GM12878 (cell line): ENCODE data around the gene PPP2R3C. TPM values are rescaled to one million over a fixed set of nuclear protein-coding genes. Genes with fewer than 3 reads are reported as not detected.

Experiments used
- ATAC-seq: fragments of 200-7000 bp; cut with Tn5 transposase; 3 replicates; pipeline ENCODE4 v1.9.1; 2020; ENCODE audit warnings: mild to moderate bottlenecking, moderate library complexity
- BruUV-seq: library from RNA; stranded (reverse); fragments of 400-500 nt; replicated peaks from 2 replicates; lab custom pipeline; 2021; lab: Mats Ljungman, UMichigan
- CTCF ChIA-PET: fragments of 300-600 bp; sonication (Branson Sonifier 250); formaldehyde crosslinking; extraction: SDS; loops from one replicate; lab custom pipeline; 2021; ENCODE audit warnings: inconsistent platforms; lab: Yijun Ruan, JAX
- POLR2A ChIA-PET: fragments of 350-600 bp; formaldehyde crosslinking; extraction: SDS; loops from one replicate; lab custom pipeline; 2021; ENCODE audit warnings: inconsistent platforms; lab: Charles Lee
- RAD21 ChIA-PET: fragments of 300-600 bp; sonication (Branson Sonifier 250); formaldehyde crosslinking; loops from one replicate; lab custom pipeline; 2023; ENCODE audit warnings: antibody characterized with exemption; ENCODE audit not compliant: unreplicated experiment; lab: Charles Lee
- SMC1A ChIA-PET: fragments of 300-600 bp; sonication (Branson Sonifier 250); formaldehyde crosslinking; loops from one replicate; lab custom pipeline; 2023; ENCODE audit not compliant: unreplicated experiment, uncharacterized antibody; lab: Charles Lee
- DNase-seq: peaks from one replicate; pipeline ENCODE4 v3.0.0-alpha.2; 2011; ENCODE audit warnings: low read depth, low spot score
- FAIRE-seq: peaks from 3 replicates; lab custom pipeline; 2011; peaks lifted over from hg19 to GRCh38; lab: Jason Lieb, UNC
- H2AFZ ChIP-seq: 2 replicates; pipeline ENCODE4 v1.6.0; 2011; ENCODE audit warnings: low read depth, low read length, control low read depth; ENCODE audit not compliant: control insufficient read depth
- H3K27ac ChIP-seq: 2 replicates; pipeline ENCODE4 v1.5.1; 2011; ENCODE audit warnings: control low read depth; ENCODE audit not compliant: control insufficient read depth, insufficient read depth
- H3K27me3 ChIP-seq, 2 experiments: replicated peaks in 1 of 2; 2 replicates each; pipeline versions ENCODE4 v1.6.0 to v1.6.1; 2011; ENCODE audit warnings: low read length in 1 of 2; ENCODE audit not compliant: control insufficient read depth in 2 of 2, insufficient read depth in 2 of 2
- H3K36me3 ChIP-seq, 2 experiments: 2 replicates each; pipeline ENCODE4 v1.5.1; 2011; ENCODE audit warnings: low read length in 1 of 2; ENCODE audit not compliant: control insufficient read depth in 2 of 2, insufficient read depth in 2 of 2
- H3K4me1 ChIP-seq: 2 replicates; pipeline ENCODE4 v1.6.1; 2011; ENCODE audit warnings: mild to moderate bottlenecking, low read length, moderate library complexity, mixed read lengths; ENCODE audit not compliant: control insufficient read depth, insufficient read depth
- H3K4me2 ChIP-seq: 2 replicates; pipeline ENCODE4 v1.6.0; 2011; ENCODE audit warnings: control low read depth; ENCODE audit not compliant: control insufficient read depth, insufficient read depth
- H3K4me3 ChIP-seq: fragments of 200-600 bp; sonication (generic); 2 replicates; pipeline ENCODE4 v1.5.1; 2016
- H3K79me2 ChIP-seq: 2 replicates; pipeline ENCODE4 v1.6.0; 2011; ENCODE audit warnings: low read length; ENCODE audit not compliant: control insufficient read depth, insufficient read depth
- H3K9ac ChIP-seq: 2 replicates; pipeline ENCODE4 v1.8.0; 2011; ENCODE audit warnings: low read length, control low read depth, mixed read lengths; ENCODE audit not compliant: control insufficient read depth, insufficient read depth
- H3K9me3 ChIP-seq: replicated peaks from 3 replicates; pipeline ENCODE4 v1.5.1; 2011; ENCODE audit warnings: mild to moderate bottlenecking, low read length; ENCODE audit not compliant: control insufficient read depth, insufficient read depth
- H4K20me1 ChIP-seq: 2 replicates; pipeline ENCODE4 v1.6.0; 2011; ENCODE audit not compliant: control insufficient read depth, insufficient read depth
- BRCA1 ChIP-seq: IDR thresholded peaks from 2 replicates; pipeline ENCODE4 v1.6.1; 2011; ENCODE audit warnings: low read depth, low read length, improper control_type of control experiment
- CBFB ChIP-seq: IDR thresholded peaks from 2 replicates; pipeline ENCODE4 v1.6.1; 2016; ENCODE audit warnings: antibody characterized with exemption, low read depth
- CREB1 ChIP-seq: IDR thresholded peaks from 2 replicates; pipeline ENCODE4 v1.6.1; 2012; ENCODE audit warnings: low read depth, mild to moderate bottlenecking, inconsistent platforms
- HDAC2 ChIP-seq: fragments of 200-600 bp; sonication (generic); IDR thresholded peaks from 2 replicates; pipeline ENCODE4 v1.6.1; 2017
- KAT2A ChIP-seq: conservative IDR thresholded peaks from 2 replicates; pipeline ENCODE4 v1.6.1; 2011; ENCODE audit warnings: low read depth, low read length; ENCODE audit not compliant: control insufficient read depth
- RB1 ChIP-seq: fragments of 450-650 bp; formaldehyde crosslinking; IDR thresholded peaks from 2 replicates; pipeline ENCODE4 v1.6.1; 2017; ENCODE audit warnings: mild to moderate bottlenecking, borderline replicate concordance
- SMARCA5 ChIP-seq: fragments of 450-650 bp; IDR thresholded peaks from 2 replicates; pipeline ENCODE4 v1.6.1; 2017; ENCODE audit warnings: mild to moderate bottlenecking
- SMC3 ChIP-seq: IDR thresholded peaks from 2 replicates; pipeline ENCODE4 v1.6.1; 2011; ENCODE audit warnings: low read length, improper control_type of control experiment, borderline replicate concordance
- SREBF1 ChIP-seq: IDR thresholded peaks from 2 replicates; pipeline ENCODE4 v1.6.1; 2012; ENCODE audit warnings: mild to moderate bottlenecking, low read length
- WRNIP1 ChIP-seq: IDR thresholded peaks from 2 replicates; pipeline ENCODE4 v1.6.1; 2011; ENCODE audit warnings: low read depth, low read length, improper control_type of control experiment, borderline replicate concordance
- WGBS: methylation state at CpG from one replicate; pipeline ENCODE4 v1.1.6; 2016; ENCODE audit warnings: low lambda C conversion rate; ENCODE audit not compliant: insufficient replicate concordance, insufficient coverage; ENCODE audit errors: missing lambda C conversion rate; 5-methylcytosine and 5-hydroxymethylcytosine counted together
- in situ Hi-C: fragments of 300-500 bp; cut with MboI; formaldehyde crosslinking; loops from 9 replicates; pipeline ENCODE4 v1.14.3; 2018; ENCODE audit warnings: mixed read lengths
- intact Hi-C: fragments of 100-400 bp; cut with micrococcal nuclease; formaldehyde crosslinking; loops from one replicate; pipeline ENCODE4 v1.14.2; 2022; ENCODE audit not compliant: unreplicated experiment
- polyA plus RNA-seq, 11 experiments: library from polyadenylated mRNA; depleted of rRNA in 4 of 11; unstranded in 6 of 11; stranded (reverse) in 5 of 11; fragments of >200 nt; fragmentation: Nextera tagmentation in 4 of 11; fragmentation: Illumina TruSeq in 1 of 11; extraction: Ambion mirVana in 4 of 11; extraction: Trizol in 1 of 11; gene quantifications; 1 replicate in 1 of 11; 2 replicates in 10 of 11; pipeline versions ENCODE4 v1.2.1 to v1.2.3, GENCODE V29; 2011 to 2016; ENCODE audit warnings: inconsistent platforms in 2 of 11, missing spikeins in 2 of 11, low read depth in 1 of 11
- total RNA-seq, 4 experiments: library from RNA; depleted of rRNA in 3 of 4; stranded (reverse); fragments of >200 nt in 3 of 4; fragmentation: Illumina TruSeq in 1 of 4; extraction: Trizol in 1 of 4; gene quantifications; 2 replicates each; pipeline versions ENCODE4 v1.2.1 to v1.2.3, GENCODE V29; 2013 to 2021
- TF ChIP-seq, protein P1 (sequence below): fragments of 150-350 bp; IDR thresholded peaks from 2 replicates; pipeline ENCODE4 v1.6.1; 2014; ENCODE audit warnings: mild to moderate bottlenecking, low read depth, low read length
- TF ChIP-seq, protein P2 (sequence below): IDR thresholded peaks from 2 replicates; pipeline ENCODE4 v1.6.1; 2011; ENCODE audit warnings: borderline replicate concordance, low read depth, mild to moderate bottlenecking, moderate library complexity, low read length; ENCODE audit not compliant: insufficient read depth, poor library complexity, severe bottlenecking

Gene PPP2R3C
- total and polyA plus RNA-seq, 10 of the 15 experiments (the other 5 are each of a cell fraction or from before 2014, with no cell fraction given): 27.6 to 80.5 (median 42.9) TPM

DNA sequence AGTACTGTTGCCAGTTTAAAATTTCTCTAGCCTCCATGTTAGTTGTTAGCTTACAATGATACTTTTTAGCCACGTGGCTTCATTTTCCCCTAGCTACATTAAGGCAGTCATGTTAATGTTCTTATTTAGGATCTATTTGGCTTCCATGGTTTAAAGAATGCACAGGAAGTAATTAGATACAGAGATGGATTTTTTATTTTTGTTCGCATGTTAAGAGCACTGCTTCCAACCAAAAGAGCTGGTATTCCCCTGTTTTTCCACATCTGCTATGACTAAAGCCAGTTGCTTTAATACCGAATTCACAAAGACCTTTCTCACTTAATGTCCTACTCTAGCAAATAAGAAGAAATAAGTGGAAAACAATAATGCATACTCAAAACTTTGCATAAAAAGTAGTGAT is 45.7 kb upstream of the PPP2R3C start:
- H3K27ac ChIP-seq: no peak overlapping the region

DNA sequence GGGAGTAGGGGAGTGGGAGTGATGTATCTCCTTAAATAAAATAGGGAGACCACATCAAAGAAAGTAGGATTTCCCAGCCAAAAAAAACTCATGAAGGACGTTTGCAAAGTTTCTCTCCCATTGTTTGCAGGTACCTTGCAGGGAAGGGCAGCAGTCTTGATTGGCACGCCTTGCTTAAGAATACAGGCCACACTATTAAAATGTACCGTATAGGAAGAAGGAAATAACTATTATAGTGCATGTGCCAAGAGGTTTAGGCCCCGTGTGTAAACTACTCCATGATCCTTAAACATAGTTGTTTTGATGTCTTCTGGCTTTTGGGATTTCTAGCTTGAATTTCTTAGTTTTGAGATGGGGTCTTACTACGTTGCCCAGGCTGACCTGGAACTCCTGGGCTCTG is 43.1 kb upstream of the PPP2R3C start:
- no peak overlapping the region for H3K9ac ChIP-seq
- H3K36me3 ChIP-seq: 0 out of 4 replicates have a peak, but pooled peaks cover 0 to 5% of the 10 kb centered on the region in 2 experiments
- no peak overlapping the region for H3K27ac ChIP-seq
- ChIA-PET SMC1A (interaction anchor here (0.6 to 1.5 kb wide), 2 partner anchors 10 to 241 kb away, joined by 3 read pairs; no protein-coding TSS in a partner anchor), RAD21 (interaction anchor here (1.6 kb wide), 1 partner anchor 251 kb away, joined by 5 read pairs; no protein-coding TSS in a partner anchor)
- H4K20me1 ChIP-seq: no peaks in the 10 kb centered on the region
- no peak overlapping the region for H3K4me3 ChIP-seq
- DNase-seq: no peak
- H3K9me3 ChIP-seq: peaks cover 3% of the 10 kb centered on the region; the same call in 1 of the 3 replicates
- no peak overlapping the region for H3K4me2 ChIP-seq
- H3K79me2 ChIP-seq: peaks cover 1% of the 10 kb centered on the region; the same call in 1 of the 2 replicates
- in situ Hi-C loops: no loop called here
- no peaks in the 10 kb centered on the region for H3K27me3 ChIP-seq
- ATAC-seq: no peak
- no peak for FAIRE-seq
- TF ChIP-seq, protein P1, sequence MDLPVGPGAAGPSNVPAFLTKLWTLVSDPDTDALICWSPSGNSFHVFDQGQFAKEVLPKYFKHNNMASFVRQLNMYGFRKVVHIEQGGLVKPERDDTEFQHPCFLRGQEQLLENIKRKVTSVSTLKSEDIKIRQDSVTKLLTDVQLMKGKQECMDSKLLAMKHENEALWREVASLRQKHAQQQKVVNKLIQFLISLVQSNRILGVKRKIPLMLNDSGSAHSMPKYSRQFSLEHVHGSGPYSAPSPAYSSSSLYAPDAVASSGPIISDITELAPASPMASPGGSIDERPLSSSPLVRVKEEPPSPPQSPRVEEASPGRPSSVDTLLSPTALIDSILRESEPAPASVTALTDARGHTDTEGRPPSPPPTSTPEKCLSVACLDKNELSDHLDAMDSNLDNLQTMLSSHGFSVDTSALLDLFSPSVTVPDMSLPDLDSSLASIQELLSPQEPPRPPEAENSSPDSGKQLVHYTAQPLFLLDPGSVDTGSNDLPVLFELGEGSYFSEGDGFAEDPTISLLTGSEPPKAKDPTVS: no peak
- TF ChIP-seq BRCA1: no peak
- no peak for TF ChIP-seq WRNIP1
- no peak for TF ChIP-seq CREB1
- no peak for TF ChIP-seq KAT2A
- TF ChIP-seq, all 136 proteins: peak for 0
- CTCF ChIA-PET: no interaction called here
- peaks cover 8% of the 10 kb centered on the region for H3K4me1 ChIP-seq
- 76% methylated on average over 5 of the region's 5 CpGs for WGBS
- no TSS peak for BruUV-seq
- no peak overlapping the region for H2AFZ ChIP-seq
- POLR2A ChIA-PET: no interaction called here
- intact Hi-C loops: loop anchor here (5.0 kb wide), 1 partner anchor 127 kb away; the partner anchor contains the start of gene PSMA6

More for the DNA sequence above, 45.7 kb upstream of the PPP2R3C start:
- ATAC-seq: no peak
- ChIA-PET SMC1A (interaction anchor here (0.6 to 1.0 kb wide), 3 partner anchors 13 to 283 kb away, joined by 3 to 4 read pairs (median 3); no protein-coding TSS in a partner anchor), CTCF (no interaction called here), RAD21 (interaction anchor here (0.6 kb wide), 1 partner anchor 63 kb away, joined by 3 read pairs; no protein-coding TSS in a partner anchor), POLR2A (interaction anchor here (1.0 to 1.1 kb wide), 2 partner anchors 28 to 86 kb away, joined by 3 to 4 read pairs; no protein-coding TSS in a partner anchor)
- BruUV-seq: no TSS peak
- WGBS: 89% methylated on average over 3 of the region's 3 CpGs
- Histone ChIP-seq H3K4me1 (no peaks in the 10 kb centered on the region), H3K27me3 (no peaks in the 10 kb centered on the region), H2AFZ (no peak overlapping the region), H4K20me1 (no peaks in the 10 kb centered on the region), H3K9ac (no peak overlapping the region), H3K79me2 (no peaks in the 10 kb centered on the region; the same call in 1 of the 2 replicates), H3K36me3 (peaks cover 0 to 5% of the 10 kb centered on the region in 2 experiments; a peak in 1 of 4 replicates), H3K4me3 (no peak overlapping the region), H3K9me3 (peaks cover 3% of the 10 kb centered on the region; the same call in 1 of the 3 replicates), H3K4me2 (no peak overlapping the region)
- FAIRE-seq: no peak
- no peak for DNase-seq
- TF ChIP-seq HDAC2 (no peak), SMARCA5 (no peak), SREBF1 (no peak), SMC3 (no peak), RB1 (no peak), CBFB (no peak)
- TF ChIP-seq, protein P2, sequence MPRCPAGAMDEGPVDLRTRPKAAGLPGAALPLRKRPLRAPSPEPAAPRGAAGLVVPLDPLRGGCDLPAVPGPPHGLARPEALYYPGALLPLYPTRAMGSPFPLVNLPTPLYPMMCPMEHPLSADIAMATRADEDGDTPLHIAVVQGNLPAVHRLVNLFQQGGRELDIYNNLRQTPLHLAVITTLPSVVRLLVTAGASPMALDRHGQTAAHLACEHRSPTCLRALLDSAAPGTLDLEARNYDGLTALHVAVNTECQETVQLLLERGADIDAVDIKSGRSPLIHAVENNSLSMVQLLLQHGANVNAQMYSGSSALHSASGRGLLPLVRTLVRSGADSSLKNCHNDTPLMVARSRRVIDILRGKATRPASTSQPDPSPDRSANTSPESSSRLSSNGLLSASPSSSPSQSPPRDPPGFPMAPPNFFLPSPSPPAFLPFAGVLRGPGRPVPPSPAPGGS: no peak
- in situ Hi-C loops (no loop called here), intact Hi-C loops (no loop called here)
